PC-9 (cell line): Measurements from ENCODE around the gene RFXANK. TPM values are rescaled to one million over a fixed set of nuclear protein-coding genes. Genes with fewer than 3 reads are reported as not detected.
A peak's percentile ranks its signal among the peaks of the same experiment; 100 is the strongest.

Source experiments
- BruUV-seq: library from RNA; stranded (reverse); fragments of 400-500 nt; replicated peaks from 2 replicates; lab custom pipeline; 2021; lab: Mats Ljungman, UMichigan
- CTCF ChIA-PET: fragments of 300-600 bp; sonication (Branson Sonifier 250); formaldehyde crosslinking; loops from one replicate; lab custom pipeline; 2022; ENCODE audit warnings: antibody characterized with exemption; lab: Charles Lee
- POLR2A ChIA-PET: fragments of 300-600 bp; sonication (Branson Sonifier 250); formaldehyde crosslinking; loops from one replicate; lab custom pipeline; 2022; ENCODE audit warnings: antibody characterized with exemption; ENCODE audit not compliant: unreplicated experiment; lab: Charles Lee
- DNase-seq, 2 experiments: peaks; one replicate each; pipeline versions ENCODE4 v3.0.0 to v3.0.0-alpha.2; 2015 to 2022; ENCODE audit warnings: mixed read lengths in 1 of 2
- H2AFZ ChIP-seq: fragments of 200-600 bp; sonication (generic); 2 replicates; pipeline ENCODE4 v1.8.1; 2017; ENCODE audit warnings: antibody characterized with exemption
- H3F3A ChIP-seq: fragments of 200-600 bp; sonication (generic); 2 replicates; pipeline ENCODE4 v1.8.1; 2017; ENCODE audit warnings: antibody characterized with exemption, mild to moderate bottlenecking, low read depth; ENCODE audit not compliant: insufficient read depth
- H3K27ac ChIP-seq: fragments of 200-600 bp; sonication (generic); 2 replicates; pipeline ENCODE4 v1.6.1; 2016; ENCODE audit warnings: mixed run types
- H3K27me3 ChIP-seq: fragments of 200-600 bp; sonication (generic); 2 replicates; pipeline ENCODE4 v1.6.1; 2016; ENCODE audit warnings: low read depth, mixed run types; ENCODE audit not compliant: insufficient read depth
- H3K36me3 ChIP-seq: fragments of 200-600 bp; sonication (generic); 2 replicates; pipeline ENCODE4 v1.6.1; 2016; ENCODE audit warnings: low read depth, mixed run types
- H3K4me1 ChIP-seq: fragments of 200-600 bp; sonication (generic); replicated peaks from 2 replicates; pipeline ENCODE4 v1.6.1; 2016; ENCODE audit warnings: mixed run types; ENCODE audit not compliant: insufficient read depth
- H3K4me2 ChIP-seq: fragments of 200-600 bp; sonication (generic); 2 replicates; pipeline ENCODE4 v1.6.1; 2017; ENCODE audit warnings: mixed run types
- H3K4me3 ChIP-seq: fragments of 200-600 bp; sonication (generic); 2 replicates; pipeline ENCODE4 v1.6.1; 2016; ENCODE audit warnings: mixed run types
- H3K79me2 ChIP-seq: fragments of 200-600 bp; sonication (generic); 2 replicates; pipeline ENCODE4 v1.6.1; 2017; ENCODE audit warnings: low read depth, mixed run types
- H3K9me2 ChIP-seq: fragments of 200-600 bp; sonication (generic); 2 replicates; pipeline ENCODE4 v1.8.1; 2017; ENCODE audit warnings: mild to moderate bottlenecking; ENCODE audit not compliant: insufficient read depth
- H3K9me3 ChIP-seq: fragments of 200-600 bp; sonication (generic); 2 replicates; pipeline ENCODE4 v1.8.1; 2016; ENCODE audit warnings: low read depth; ENCODE audit not compliant: insufficient read depth
- H4K20me1 ChIP-seq: fragments of 200-600 bp; sonication (generic); 2 replicates; pipeline ENCODE4 v1.8.1; 2017; ENCODE audit not compliant: insufficient read depth
- EZH2 ChIP-seq: fragments of 200-600 bp; sonication (generic); IDR thresholded peaks from 2 replicates; pipeline ENCODE4 v1.8.0; 2017; ENCODE audit warnings: antibody characterized with exemption, low read depth
- intact Hi-C: fragments of 100-400 bp; cut with micrococcal nuclease; formaldehyde crosslinking; loops from one replicate; pipeline ENCODE4 v1.10.0; 2022; ENCODE audit not compliant: unreplicated experiment
- total RNA-seq: library from RNA; stranded (reverse); gene quantifications from 2 replicates; pipeline ENCODE4 v1.2.3, GENCODE V29; 2021
- TF ChIP-seq, protein P1 (sequence below): fragments of 200-600 bp; sonication (generic); conservative IDR thresholded peaks from 2 replicates; pipeline ENCODE4 v1.6.1; 2017; ENCODE audit warnings: mixed run types, antibody characterized with exemption, mild to moderate bottlenecking, moderate library complexity

Gene RFXANK
- total RNA-seq, 1 experiment from 2014 or later: 132 TPM

- peak; percentile 80 to 90 for DNase-seq
- ChIA-PET CTCF (interaction anchor here (1.0 to 1.6 kb wide), 2 partner anchors 10 to 22 kb away, joined by 3 read pairs; no protein-coding TSS in a partner anchor), POLR2A (interaction anchor here (0.5 to 1.4 kb wide), 5 partner anchors 10 to 1573 kb away, joined by 3 to 66 read pairs (median 5); partner anchors contain the start of genes BORCS8 and ZNF66)
- intact Hi-C loops: no loop called here
- TF ChIP-seq EZH2: no peak
- TF ChIP-seq, protein P1, sequence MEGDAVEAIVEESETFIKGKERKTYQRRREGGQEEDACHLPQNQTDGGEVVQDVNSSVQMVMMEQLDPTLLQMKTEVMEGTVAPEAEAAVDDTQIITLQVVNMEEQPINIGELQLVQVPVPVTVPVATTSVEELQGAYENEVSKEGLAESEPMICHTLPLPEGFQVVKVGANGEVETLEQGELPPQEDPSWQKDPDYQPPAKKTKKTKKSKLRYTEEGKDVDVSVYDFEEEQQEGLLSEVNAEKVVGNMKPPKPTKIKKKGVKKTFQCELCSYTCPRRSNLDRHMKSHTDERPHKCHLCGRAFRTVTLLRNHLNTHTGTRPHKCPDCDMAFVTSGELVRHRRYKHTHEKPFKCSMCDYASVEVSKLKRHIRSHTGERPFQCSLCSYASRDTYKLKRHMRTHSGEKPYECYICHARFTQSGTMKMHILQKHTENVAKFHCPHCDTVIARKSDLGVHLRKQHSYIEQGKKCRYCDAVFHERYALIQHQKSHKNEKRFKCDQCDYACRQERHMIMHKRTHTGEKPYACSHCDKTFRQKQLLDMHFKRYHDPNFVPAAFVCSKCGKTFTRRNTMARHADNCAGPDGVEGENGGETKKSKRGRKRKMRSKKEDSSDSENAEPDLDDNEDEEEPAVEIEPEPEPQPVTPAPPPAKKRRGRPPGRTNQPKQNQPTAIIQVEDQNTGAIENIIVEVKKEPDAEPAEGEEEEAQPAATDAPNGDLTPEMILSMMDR: no peak
- H3F3A ChIP-seq: peaks cover 21% of the 10 kb centered on the region; the same call in 1 of the 2 replicates
- H3K4me2 ChIP-seq: peak within 1 kb of the TSS; percentile 83
- no peaks in the 10 kb centered on the region for H3K36me3 ChIP-seq
- no peaks in the 10 kb centered on the region for H3K9me3 ChIP-seq
- peaks cover 21% of the 10 kb centered on the region for H3K79me2 ChIP-seq
- no peaks in the 10 kb centered on the region for H3K9me2 ChIP-seq
- H3K4me3 ChIP-seq: peak within 1 kb of the TSS; percentile 91
- peak within 1 kb of the TSS; percentile 68 for H3K27ac ChIP-seq
- no peaks in the 10 kb centered on the region for H4K20me1 ChIP-seq
- BruUV-seq: TSS peak; percentile 73
- peaks cover 14% of the 10 kb centered on the region for H3K4me1 ChIP-seq
- peaks cover 16% of the 10 kb centered on the region; the same call in 1 of the 2 replicates for H3K27me3 ChIP-seq
- peak within 1 kb of the TSS; percentile 89 for H2AFZ ChIP-seq
Measured at GRCh38 chr19:19203012-19203856, 11.2 kb downstream of the RFXANK start, which contains the start of gene NR2C2AP. Gene NR2C2AP, minus strand, starts transcription at chr19:19203414. Its CDS starts 354 bp downstream, at chr19:19203060.

GRCh38 chr19:19204181-19204580 lies 12.1 kb downstream of the RFXANK start:
- Histone ChIP-seq H3K27ac (no peak overlapping the region), H3K4me2 (no peak overlapping the region), H3K36me3 (no peaks in the 10 kb centered on the region), H3K9me2 (no peaks in the 10 kb centered on the region), H3K4me1 (peaks cover 14% of the 10 kb centered on the region), H3F3A (peaks cover 21% of the 10 kb centered on the region; the same call in 1 of the 2 replicates), H2AFZ (no peak overlapping the region), H3K27me3 (peaks cover 16% of the 10 kb centered on the region; the same call in 1 of the 2 replicates), H3K9me3 (no peaks in the 10 kb centered on the region), H4K20me1 (no peaks in the 10 kb centered on the region), H3K4me3 (no peak overlapping the region; the same call in 1 of the 2 replicates), H3K79me2 (peaks cover 21% of the 10 kb centered on the region)
- POLR2A ChIA-PET: interaction anchor here (1.4 kb wide), 1 partner anchor 11 kb away, joined by 66 read pairs; no protein-coding TSS in a partner anchor
- TF ChIP-seq, protein P1: no peak
- TF ChIP-seq EZH2: no peak
- DNase-seq: no peak
- intact Hi-C loops: no loop called here
- BruUV-seq: no TSS peak
- CTCF ChIA-PET: no interaction called here

- H3K9me2 ChIP-seq: no peaks in the 10 kb centered on the region
- H3K4me3 ChIP-seq: no peak overlapping the region
- POLR2A ChIA-PET: no interaction called here
- peaks cover 11% of the 10 kb centered on the region; the same call in 1 of the 2 replicates for H3F3A ChIP-seq
- no peak for TF ChIP-seq EZH2
- TF ChIP-seq, protein P1: no peak
- H2AFZ ChIP-seq: no peak overlapping the region
- no peak overlapping the region for H3K4me2 ChIP-seq
- H3K79me2 ChIP-seq: peaks cover 21% of the 10 kb centered on the region
- CTCF ChIA-PET: no interaction called here
- H4K20me1 ChIP-seq: no peaks in the 10 kb centered on the region
- intact Hi-C loops: no loop called here
- H3K4me1 ChIP-seq: peaks cover 14% of the 10 kb centered on the region
- H3K27ac ChIP-seq: no peak overlapping the region
- no TSS peak for BruUV-seq
- no peaks in the 10 kb centered on the region for H3K9me3 ChIP-seq
- no peaks in the 10 kb centered on the region for H3K36me3 ChIP-seq
- peaks cover 16% of the 10 kb centered on the region; the same call in 1 of the 2 replicates for H3K27me3 ChIP-seq
- no peak for DNase-seq
Measured at GRCh38 chr19:19205416-19206410, 13.7 kb downstream of the RFXANK start.
